NB4 (cell line): ENCODE data around the gene HOXC10.

Experiments
- CTCF ChIP-seq: IDR thresholded peaks from one replicate; pipeline ENCODE4 v1.5.1; 2012; ENCODE audit warnings: low read depth, low read length
- MAX ChIP-seq: IDR thresholded peaks from 2 replicates; pipeline ENCODE4 v1.6.1; 2011; ENCODE audit warnings: low read depth, low read length
- POLR2A ChIP-seq: IDR thresholded peaks from 2 replicates; pipeline ENCODE4 v1.6.1; 2011; ENCODE audit warnings: mild to moderate bottlenecking; ENCODE audit not compliant: insufficient read length; ENCODE audit errors: extremely low read depth

- TF ChIP-seq CTCF (no peak), POLR2A (no peak), MAX (no peak)
These were observed 2.0 kb upstream of the HOXC10 start for GRCh38 chr12:53982648-53983567.
